ENCODE measurements around the gene APBB1IP. TPM values are rescaled to one million over a fixed set of nuclear protein-coding genes. Genes with fewer than 3 reads are reported as not detected.

APBB1IP gene
- total RNA-seq, 1 experiment from 2014 or later, result not detected

GRCh38 chr10:26481914-26482550 is 43.9 kb downstream of the APBB1IP start:
- no peak for DNase-seq (ENCODE audit: unreplicated experiment)
- H3K36me3 Mint-ChIP-seq (ENCODE audit: insufficient read depth, unreplicated experiment), result peaks cover 4% of the 10 kb centered on the region
- intact Hi-C loops (cut with micrococcal nuclease), result no loop called here
- no TSS peak for BruUV-seq (replicated peaks)
- H3K4me1 Mint-ChIP-seq (ENCODE audit: insufficient read depth, unreplicated experiment), result peaks cover 21% of the 10 kb centered on the region
- H3K9me3 Mint-ChIP-seq (ENCODE audit: unreplicated experiment), result no peaks in the 10 kb centered on the region
- H3K4me3 Mint-ChIP-seq (ENCODE audit: unreplicated experiment), result no peak overlapping the region
- no peak for TF ChIP-seq CTCF (IDR thresholded peaks at IDR 0.05; ENCODE audit: unreplicated experiment)
- CTCF ChIA-PET, result no interaction called here
- no peaks in the 10 kb centered on the region for H3K27me3 Mint-ChIP-seq (ENCODE audit: insufficient read depth, unreplicated experiment)
- H3K27ac Mint-ChIP-seq (ENCODE audit: low read depth, unreplicated experiment), result no peak overlapping the region
- POLR2A ChIA-PET, result no interaction called here

- DNase-seq (ENCODE audit: unreplicated experiment), result no peak
- Mint-ChIP-seq H3K9me3 (ENCODE audit: unreplicated experiment) (no peaks in the 10 kb centered on the region), H3K4me1 (ENCODE audit: insufficient read depth, unreplicated experiment) (peaks cover 28% of the 10 kb centered on the region), H3K4me3 (ENCODE audit: unreplicated experiment) (no peak overlapping the region), H3K36me3 (ENCODE audit: insufficient read depth, unreplicated experiment) (peaks cover 4% of the 10 kb centered on the region), H3K27ac (ENCODE audit: low read depth, unreplicated experiment) (no peak overlapping the region), H3K27me3 (ENCODE audit: insufficient read depth, unreplicated experiment) (no peaks in the 10 kb centered on the region)
- CTCF ChIA-PET, result interaction anchor here (0.6 to 0.8 kb wide), 2 partner anchors 196 to 202 kb away, joined by 3 read pairs; no protein-coding TSS in a partner anchor
- TF ChIP-seq CTCF (IDR thresholded peaks at IDR 0.05; ENCODE audit: unreplicated experiment), result no peak
- POLR2A ChIA-PET, result no interaction called here
- intact Hi-C loops (cut with micrococcal nuclease), result no loop called here
- BruUV-seq (replicated peaks), result no TSS peak
Measured at GRCh38 chr10:26483554-26483953, 45.4 kb downstream of the APBB1IP start.

GRCh38 chr10:26485150-26485941 is 47.2 kb downstream of the APBB1IP start:
- POLR2A ChIA-PET, result no interaction called here
- CTCF ChIA-PET, result interaction anchor here (1.0 kb wide), 1 partner anchor 71 kb away, joined by 4 read pairs; no protein-coding TSS in a partner anchor
- H3K27me3 Mint-ChIP-seq (ENCODE audit: insufficient read depth, unreplicated experiment), result no peaks in the 10 kb centered on the region
- peaks cover 28% of the 10 kb centered on the region for H3K4me1 Mint-ChIP-seq (ENCODE audit: insufficient read depth, unreplicated experiment)
- no peak for DNase-seq (ENCODE audit: unreplicated experiment)
- TF ChIP-seq CTCF (IDR thresholded peaks at IDR 0.05; ENCODE audit: unreplicated experiment), result no peak
- intact Hi-C loops (cut with micrococcal nuclease), result loop anchor here (5.0 kb wide), 1 partner anchor 148 kb away; no protein-coding TSS in a partner anchor
- H3K36me3 Mint-ChIP-seq (ENCODE audit: insufficient read depth, unreplicated experiment), result peaks cover 4% of the 10 kb centered on the region
- H3K4me3 Mint-ChIP-seq (ENCODE audit: unreplicated experiment), result no peak overlapping the region
- H3K27ac Mint-ChIP-seq (ENCODE audit: low read depth, unreplicated experiment), result peak overlapping the region; percentile 94
- BruUV-seq (replicated peaks), result no TSS peak
- no peaks in the 10 kb centered on the region for H3K9me3 Mint-ChIP-seq (ENCODE audit: unreplicated experiment)

- Mint-ChIP-seq H3K4me1 (ENCODE audit: insufficient read depth, unreplicated experiment) (peaks cover 28% of the 10 kb centered on the region), H3K27ac (ENCODE audit: low read depth, unreplicated experiment) (peak overlapping the region; percentile 94), H3K9me3 (ENCODE audit: unreplicated experiment) (no peaks in the 10 kb centered on the region), H3K4me3 (ENCODE audit: unreplicated experiment) (peak overlapping the region; percentile 66), H3K36me3 (ENCODE audit: insufficient read depth, unreplicated experiment) (peaks cover 4% of the 10 kb centered on the region), H3K27me3 (ENCODE audit: insufficient read depth, unreplicated experiment) (no peaks in the 10 kb centered on the region)
- TF ChIP-seq CTCF (IDR thresholded peaks at IDR 0.05; ENCODE audit: unreplicated experiment), result no peak
- ChIA-PET CTCF (interaction anchor here (0.6 to 1.0 kb wide), 3 partner anchors 51 to 1488 kb away, joined by 3 to 5 read pairs (median 4); no protein-coding TSS in a partner anchor), POLR2A (interaction anchor here (0.9 to 1.9 kb wide), 2 partner anchors 45 to 69 kb away, joined by 3 to 11 read pairs; no protein-coding TSS in a partner anchor)
- intact Hi-C loops (cut with micrococcal nuclease), result loop anchor here (5.0 kb wide), 1 partner anchor 149 kb away; no protein-coding TSS in a partner anchor
- no TSS peak for BruUV-seq (replicated peaks)
- DNase-seq (ENCODE audit: unreplicated experiment), result peak; percentile 76
Measured at GRCh38 chr10:26486304-26486703, 48.2 kb downstream of the APBB1IP start.
